GM21360 (cell line): Measurements from ENCODE around the gene TMPRSS11A.

Source experiments
- ATAC-seq: cut with Tn5 transposase; IDR thresholded peaks from one replicate; pipeline ENCODE4 v1.9.1; 2021; ENCODE audit warnings: mild to moderate bottlenecking, moderate library complexity; ENCODE audit not compliant: unreplicated experiment

TMPRSS11A gene

GRCh38 chr4:67963356-67963755, at the start of gene TMPRSS11A:
Gene TMPRSS11A, minus strand, starts transcription at chr4:67963493. Its CDS starts 100 bp downstream, at chr4:67963393.
- ATAC-seq = no peak

- no peak for ATAC-seq
These were observed 48.4 kb upstream of the TMPRSS11A start for GRCh38 chr4:68011684-68012083.

- ATAC-seq = no peak
These were observed 39.6 kb upstream of the TMPRSS11A start for GRCh38 chr4:68002906-68003305.

- no peak for ATAC-seq
These were observed 32.8 kb upstream of the TMPRSS11A start for GRCh38 chr4:67996127-67996526.

- ATAC-seq = no peak
These were observed 25.7 kb upstream of the TMPRSS11A start for GRCh38 chr4:67988991-67989390.

- no peak for ATAC-seq
These were observed 20.0 kb upstream of the TMPRSS11A start for GRCh38 chr4:67983333-67983732.

- no peak for ATAC-seq
These were observed 17.2 kb upstream of the TMPRSS11A start for GRCh38 chr4:67980512-67980911.

GRCh38 chr4:67973608-67974007, 10.3 kb upstream of the TMPRSS11A start:
- no peak for ATAC-seq

- ATAC-seq = no peak
These were observed 8.4 kb downstream of the TMPRSS11A start for GRCh38 chr4:67954890-67955289.

GRCh38 chr4:67941074-67941473, 22.2 kb downstream of the TMPRSS11A start:
- ATAC-seq = no peak

- ATAC-seq = no peak
These were observed 22.8 kb downstream of the TMPRSS11A start for GRCh38 chr4:67940506-67940905.

GRCh38 chr4:67939195-67939594, 24.1 kb downstream of the TMPRSS11A start:
- no peak for ATAC-seq

- no peak for ATAC-seq
These were observed 27.4 kb downstream of the TMPRSS11A start for GRCh38 chr4:67935888-67936287.

GRCh38 chr4:67934628-67935027, 28.7 kb downstream of the TMPRSS11A start:
- no peak for ATAC-seq

GRCh38 chr4:67933755-67934154, 29.5 kb downstream of the TMPRSS11A start:
- no peak for ATAC-seq

- ATAC-seq = no peak
These were observed 30.3 kb downstream of the TMPRSS11A start for GRCh38 chr4:67933038-67933437.

- ATAC-seq = no peak
These were observed 32.0 kb downstream of the TMPRSS11A start for GRCh38 chr4:67931256-67931655.

- ATAC-seq = no peak
These were observed 33.9 kb downstream of the TMPRSS11A start for GRCh38 chr4:67929426-67929825.

- no peak for ATAC-seq
These were observed 34.7 kb downstream of the TMPRSS11A start for GRCh38 chr4:67928546-67928945.

GRCh38 chr4:67927251-67927650, 36.0 kb downstream of the TMPRSS11A start:
- ATAC-seq = no peak

- no peak for ATAC-seq
These were observed 36.8 kb downstream of the TMPRSS11A start for GRCh38 chr4:67926485-67926884.

- ATAC-seq = no peak
These were observed 40.6 kb downstream of the TMPRSS11A start for GRCh38 chr4:67922697-67923096.

GRCh38 chr4:67918428-67918827, 44.9 kb downstream of the TMPRSS11A start:
- ATAC-seq = no peak
